IPS-18c (cell line): ENCODE measurements around the gene SLC26A3.

Source experiments
- H3K4me3 ChIP-seq: 2 replicates; pipeline ENCODE4 v1.7.0; 2013; ENCODE audit warnings: low read depth, mild to moderate bottlenecking, low read length, moderate library complexity; ENCODE audit not compliant: insufficient read depth
- H3K9me3 ChIP-seq: one replicate; pipeline ENCODE4 v1.6.1; 2013; ENCODE audit warnings: mild to moderate bottlenecking, low read length, moderate library complexity; ENCODE audit not compliant: control insufficient read depth, insufficient read depth

SLC26A3 gene

GRCh38 chr7:107827501-107827900, 24.5 kb upstream of the SLC26A3 start:
- Histone ChIP-seq H3K9me3 (no peaks in the 10 kb centered on the region), H3K4me3 (no peak overlapping the region)

DNA sequence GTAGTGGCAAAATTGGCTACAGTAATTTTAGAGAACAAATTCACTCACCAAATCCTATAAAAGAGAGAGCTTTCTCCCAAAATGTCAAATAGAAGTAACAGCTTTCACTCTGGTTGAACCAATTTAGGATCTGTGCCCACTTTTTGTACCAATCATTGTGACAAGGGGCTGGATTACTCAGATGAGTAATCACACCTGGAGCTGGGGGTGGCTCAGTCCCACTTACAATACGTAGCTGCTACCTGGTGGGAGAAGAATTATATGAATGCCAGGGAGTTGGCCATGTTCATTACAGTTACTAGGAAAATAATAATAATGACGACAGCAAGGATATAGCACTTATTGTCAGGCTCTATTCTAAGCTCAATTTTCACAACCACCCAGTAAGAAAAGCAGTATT, 23.4 kb upstream of the SLC26A3 start:
- no peaks in the 10 kb centered on the region for H3K9me3 ChIP-seq
- no peak overlapping the region for H3K4me3 ChIP-seq

GRCh38 chr7:107824858-107825257, 21.8 kb upstream of the SLC26A3 start:
- no peak overlapping the region for H3K4me3 ChIP-seq
- no peaks in the 10 kb centered on the region for H3K9me3 ChIP-seq

- no peaks in the 10 kb centered on the region for H3K9me3 ChIP-seq
Observed at GRCh38 chr7:107818622-107819021, 15.6 kb upstream of the SLC26A3 start.

GRCh38 chr7:107816011-107816566, 13.1 kb upstream of the SLC26A3 start:
- H3K9me3 ChIP-seq: no peaks in the 10 kb centered on the region

More at GRCh38 chr7:107818622-107819021, 15.6 kb upstream of the SLC26A3 start:
- no peak overlapping the region for H3K4me3 ChIP-seq

GRCh38 chr7:107815254-107815882, 12.3 kb upstream of the SLC26A3 start:
- no peaks in the 10 kb centered on the region for H3K9me3 ChIP-seq
- H3K4me3 ChIP-seq: no peak overlapping the region

More at GRCh38 chr7:107816011-107816566, 13.1 kb upstream of the SLC26A3 start:
- no peak overlapping the region for H3K4me3 ChIP-seq

- no peaks in the 10 kb centered on the region for H3K9me3 ChIP-seq
- no peak overlapping the region for H3K4me3 ChIP-seq
Observed at GRCh38 chr7:107813524-107813923, 10.5 kb upstream of the SLC26A3 start.

DNA sequence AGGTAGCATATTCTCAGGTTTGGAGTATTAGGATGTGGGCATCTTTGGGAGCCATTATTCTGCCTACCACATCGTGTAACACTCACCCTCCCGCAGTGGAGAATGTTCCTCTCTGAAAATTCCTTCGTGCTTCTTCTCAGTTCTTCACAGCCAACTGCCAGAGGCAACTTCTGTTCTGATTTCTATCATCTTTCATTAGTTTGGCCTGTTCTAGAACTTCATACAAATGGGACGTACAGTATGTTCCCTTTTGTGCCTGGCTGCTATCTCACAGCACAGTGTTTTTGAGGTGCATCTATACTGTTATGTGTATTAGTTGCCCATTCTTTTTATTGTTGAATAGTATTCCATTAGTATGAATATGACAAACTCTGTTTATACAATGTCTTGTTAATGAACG, 8.9 kb upstream of the SLC26A3 start:
- H3K4me3 ChIP-seq: no peak overlapping the region
- no peaks in the 10 kb centered on the region for H3K9me3 ChIP-seq

DNA sequence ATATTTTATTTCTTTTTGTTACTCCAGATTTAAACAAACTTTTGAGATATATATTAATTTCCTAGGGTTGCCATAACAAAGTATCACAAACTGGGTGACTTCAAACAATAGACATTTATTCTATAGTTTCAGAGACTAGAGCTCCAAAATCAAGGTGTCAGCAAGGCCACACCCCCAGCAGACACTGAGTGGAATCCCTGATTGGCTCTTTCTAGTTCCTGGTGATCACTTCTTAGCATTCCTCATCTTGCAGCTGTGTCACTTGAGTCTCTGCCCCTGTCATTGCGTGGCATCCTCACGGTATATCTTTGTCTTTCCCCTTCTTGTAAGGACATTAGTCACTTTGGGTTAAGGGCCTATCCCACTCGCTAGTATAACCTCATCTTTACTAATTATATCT, 7.6 kb upstream of the SLC26A3 start:
- H3K9me3 ChIP-seq: no peaks in the 10 kb centered on the region
- no peak overlapping the region for H3K4me3 ChIP-seq

GRCh38 chr7:107809179-107809578, 6.2 kb upstream of the SLC26A3 start:
- H3K4me3 ChIP-seq: no peak overlapping the region
- no peaks in the 10 kb centered on the region for H3K9me3 ChIP-seq

- H3K4me3 ChIP-seq: no peak overlapping the region
- no peaks in the 10 kb centered on the region for H3K9me3 ChIP-seq
Observed at GRCh38 chr7:107799647-107800264, 3.3 kb downstream of the SLC26A3 start.

DNA sequence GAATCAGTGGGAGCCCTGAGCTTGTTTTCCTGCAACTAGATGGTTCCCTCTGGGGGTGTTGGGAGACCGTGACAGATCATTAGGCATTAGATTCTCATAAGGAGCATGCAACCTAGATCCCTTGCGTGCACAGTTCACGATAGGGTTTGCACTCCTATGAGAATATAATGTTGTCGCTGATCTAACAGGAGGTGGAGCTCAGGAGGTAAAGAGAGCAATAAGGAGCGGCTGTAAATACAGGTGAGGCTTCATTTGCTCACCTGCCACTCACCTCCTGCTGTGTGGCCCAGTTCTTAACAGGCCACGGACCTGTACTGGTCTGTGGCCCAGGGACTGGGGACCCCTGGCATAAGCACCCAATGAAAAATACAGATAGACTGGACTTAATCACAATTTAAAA, 10.7 kb downstream of the SLC26A3 start:
- Histone ChIP-seq H3K9me3 (no peaks in the 10 kb centered on the region), H3K4me3 (no peak overlapping the region)

DNA sequence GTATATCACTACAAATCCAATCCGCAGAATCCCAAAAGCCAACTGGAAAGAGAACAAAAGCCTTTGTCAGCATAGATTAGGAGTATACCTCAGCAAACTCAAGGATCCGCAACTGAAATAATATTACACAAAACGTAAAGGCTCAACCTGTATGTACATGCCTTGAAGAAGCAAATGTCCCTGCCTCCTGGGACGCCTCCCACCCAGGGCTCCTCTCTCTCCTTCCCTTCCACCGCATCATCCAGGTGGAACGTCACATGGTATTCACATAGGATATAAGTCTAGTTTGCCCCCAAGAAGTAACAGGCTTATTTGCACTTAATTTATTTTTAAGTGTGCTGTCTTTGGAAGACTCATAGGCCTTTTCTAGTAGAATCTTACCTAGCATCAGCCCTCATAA, 13.4 kb downstream of the SLC26A3 start:
- Histone ChIP-seq H3K4me3 (no peak overlapping the region), H3K9me3 (no peaks in the 10 kb centered on the region)

- no peaks in the 10 kb centered on the region for H3K9me3 ChIP-seq
Observed at GRCh38 chr7:107788662-107789061, 14.4 kb downstream of the SLC26A3 start.

DNA sequence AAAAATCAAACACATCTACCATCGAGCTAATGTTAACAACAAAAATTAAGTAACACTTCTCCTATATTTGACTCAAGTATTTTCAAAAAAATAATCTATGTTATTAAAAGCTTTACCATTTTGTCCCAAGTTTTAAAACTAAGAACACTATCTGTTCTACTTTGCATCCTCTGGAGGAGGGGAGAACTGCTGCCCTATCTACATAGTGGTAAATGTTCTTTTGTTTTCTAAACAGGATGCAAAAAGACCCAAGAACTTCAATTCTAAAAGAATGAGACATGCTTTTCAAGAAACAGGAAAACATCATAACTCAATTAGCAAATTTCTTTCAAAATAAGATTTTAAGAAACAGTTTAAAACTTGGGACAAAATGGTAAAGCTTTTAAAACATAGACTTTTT, 14.8 kb downstream of the SLC26A3 start:
- no peak overlapping the region for H3K4me3 ChIP-seq
- H3K9me3 ChIP-seq: no peaks in the 10 kb centered on the region

More at GRCh38 chr7:107788662-107789061, 14.4 kb downstream of the SLC26A3 start:
- H3K4me3 ChIP-seq: no peak overlapping the region

- Histone ChIP-seq H3K9me3 (no peaks in the 10 kb centered on the region), H3K4me3 (no peak overlapping the region)
Observed at GRCh38 chr7:107785926-107786325, 17.1 kb downstream of the SLC26A3 start.

GRCh38 chr7:107785170-107785569, 17.9 kb downstream of the SLC26A3 start:
- no peaks in the 10 kb centered on the region for H3K9me3 ChIP-seq
- no peak overlapping the region for H3K4me3 ChIP-seq

- H3K9me3 ChIP-seq: no peaks in the 10 kb centered on the region
- no peak overlapping the region for H3K4me3 ChIP-seq
Observed at GRCh38 chr7:107783648-107784047, 19.4 kb downstream of the SLC26A3 start.
